ENCODE measurements around the gene SLC38A11. TPM values are rescaled to one million over a fixed set of nuclear protein-coding genes. Genes with fewer than 3 reads are reported as not detected.

Gene SLC38A11
- total RNA-seq, 1 experiment from 2014 or later, result not detected

DNA sequence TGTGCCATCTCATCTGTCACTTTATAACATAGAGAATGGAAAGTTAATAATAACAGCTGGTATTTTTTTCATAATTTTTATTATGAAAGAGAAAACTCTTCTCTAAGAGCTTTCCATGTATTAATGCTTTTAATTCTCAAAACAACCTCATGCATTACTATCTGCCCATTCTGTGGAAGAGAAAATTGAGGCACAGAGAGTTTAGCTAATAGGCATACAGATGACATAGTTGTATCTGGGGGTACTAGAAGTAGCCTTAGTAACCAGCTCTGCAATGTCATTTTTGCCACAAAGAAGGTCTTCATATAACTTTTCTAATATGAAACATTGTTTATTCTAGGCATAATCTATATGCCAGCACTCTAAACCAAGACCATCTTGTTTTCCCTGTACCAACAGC lies 77.4 kb downstream of the SLC38A11 start:
- POLR2A ChIA-PET (ENCODE audit: low non-redundant PET), result no interaction called here
- Histone ChIP-seq H3K4me3 (ENCODE audit: low read depth, low read length, poor library complexity, severe bottlenecking) (no peak overlapping the region), H3K27me3 (replicated peaks; ENCODE audit: insufficient read depth, low read depth, low read length, poor library complexity) (no peaks in the 10 kb centered on the region), H3K4me1 (ENCODE audit: insufficient read depth, low read length, poor library complexity, severe bottlenecking) (no peaks in the 10 kb centered on the region), H3K27ac (ENCODE audit: low read depth, low read length, poor library complexity, severe bottlenecking) (no peak overlapping the region), H3K9me3 (ENCODE audit: low read depth, low read length, poor library complexity, severe bottlenecking) (no peaks in the 10 kb centered on the region), H3K36me3 (ENCODE audit: insufficient read depth, low read length, poor library complexity, severe bottlenecking) (no peaks in the 10 kb centered on the region)
- no TSS peak for BruUV-seq (replicated peaks)
- DNase-seq (ENCODE audit: low spot score), result no peak
- CTCF ChIA-PET, result no interaction called here
- intact Hi-C loops (cut with micrococcal nuclease; ENCODE audit: unreplicated experiment), result no loop called here
- TF ChIP-seq EZH2 (IDR thresholded peaks at IDR 0.05; ENCODE audit: borderline replicate concordance, low read depth, low read length, poor library complexity, severe bottlenecking) (no peak), CTCF (conservative IDR thresholded peaks at IDR 0.05; ENCODE audit: low read depth, low read length) (no peak)

- no peak overlapping the region for H3K27ac ChIP-seq (ENCODE audit: low read depth, low read length, poor library complexity, severe bottlenecking)
- TF ChIP-seq EZH2 (IDR thresholded peaks at IDR 0.05; ENCODE audit: borderline replicate concordance, low read depth, low read length, poor library complexity, severe bottlenecking), result no peak
- no peak for TF ChIP-seq CTCF (conservative IDR thresholded peaks at IDR 0.05; ENCODE audit: low read depth, low read length)
- DNase-seq (ENCODE audit: low spot score), result no peak
- H3K4me3 ChIP-seq (ENCODE audit: low read depth, low read length, poor library complexity, severe bottlenecking), result no peak overlapping the region
- H3K36me3 ChIP-seq (ENCODE audit: insufficient read depth, low read length, poor library complexity, severe bottlenecking), result no peaks in the 10 kb centered on the region
- BruUV-seq (replicated peaks), result no TSS peak
- POLR2A ChIA-PET (ENCODE audit: low non-redundant PET), result no interaction called here
- no peaks in the 10 kb centered on the region for H3K4me1 ChIP-seq (ENCODE audit: insufficient read depth, low read length, poor library complexity, severe bottlenecking)
- intact Hi-C loops (cut with micrococcal nuclease; ENCODE audit: unreplicated experiment), result no loop called here
- CTCF ChIA-PET, result no interaction called here
- H3K27me3 ChIP-seq (replicated peaks; ENCODE audit: insufficient read depth, low read depth, low read length, poor library complexity), result no peaks in the 10 kb centered on the region
- H3K9me3 ChIP-seq (ENCODE audit: low read depth, low read length, poor library complexity, severe bottlenecking), result no peaks in the 10 kb centered on the region
These were observed 78.2 kb downstream of the SLC38A11 start for GRCh38 chr2:164877169-164877568.

DNA sequence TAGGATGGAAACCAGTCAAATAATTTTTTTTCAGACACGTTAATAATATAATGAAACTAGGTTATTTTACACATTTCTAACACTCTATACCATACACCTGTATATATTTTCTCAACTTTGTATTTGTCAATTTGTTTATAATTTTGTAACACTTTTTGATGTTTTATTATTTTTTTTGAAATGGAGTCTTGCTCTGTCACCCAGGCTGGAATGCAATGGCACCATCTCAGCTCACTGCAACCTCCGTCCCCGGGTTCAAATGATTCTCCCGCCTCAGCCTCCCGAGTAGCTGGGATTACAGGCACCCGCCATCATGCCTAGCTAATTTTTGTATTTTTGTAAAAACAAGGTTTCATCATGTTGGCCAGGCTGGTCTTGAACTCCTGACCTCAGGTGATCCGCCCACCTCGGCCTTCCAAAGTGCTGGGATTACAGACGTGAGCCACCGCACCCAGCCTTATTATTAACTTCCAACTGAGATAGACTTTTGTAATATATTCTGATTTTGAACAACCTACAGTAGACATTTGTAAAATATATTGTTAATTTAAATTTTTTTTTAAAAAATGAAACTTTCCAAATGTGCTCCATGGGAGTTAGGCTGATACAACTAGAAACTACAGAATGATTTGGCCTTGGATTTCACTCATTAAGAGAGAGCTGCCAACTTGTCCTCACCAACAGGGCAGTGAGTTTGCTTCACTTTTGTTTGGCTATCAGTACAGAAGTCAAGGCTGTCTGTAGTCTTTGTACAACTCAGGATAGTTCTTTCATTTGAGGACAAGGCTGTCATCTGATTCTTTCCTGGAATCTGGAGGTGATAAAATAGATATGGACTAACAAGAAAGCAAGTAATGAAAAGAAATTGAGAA lies 79.8 kb downstream of the SLC38A11 start:
- Histone ChIP-seq H3K36me3 (ENCODE audit: insufficient read depth, low read length, poor library complexity, severe bottlenecking) (no peaks in the 10 kb centered on the region), H3K27me3 (replicated peaks; ENCODE audit: insufficient read depth, low read depth, low read length, poor library complexity) (no peaks in the 10 kb centered on the region), H3K27ac (ENCODE audit: low read depth, low read length, poor library complexity, severe bottlenecking) (no peak overlapping the region), H3K9me3 (ENCODE audit: low read depth, low read length, poor library complexity, severe bottlenecking) (no peaks in the 10 kb centered on the region), H3K4me3 (ENCODE audit: low read depth, low read length, poor library complexity, severe bottlenecking) (no peak overlapping the region), H3K4me1 (ENCODE audit: insufficient read depth, low read length, poor library complexity, severe bottlenecking) (no peaks in the 10 kb centered on the region)
- DNase-seq (ENCODE audit: low spot score), result no peak
- no TSS peak for BruUV-seq (replicated peaks)
- intact Hi-C loops (cut with micrococcal nuclease; ENCODE audit: unreplicated experiment), result no loop called here
- no peak for TF ChIP-seq EZH2 (IDR thresholded peaks at IDR 0.05; ENCODE audit: borderline replicate concordance, low read depth, low read length, poor library complexity, severe bottlenecking)
- no peak for TF ChIP-seq CTCF (conservative IDR thresholded peaks at IDR 0.05; ENCODE audit: low read depth, low read length)
- POLR2A ChIA-PET (ENCODE audit: low non-redundant PET), result no interaction called here
- CTCF ChIA-PET, result no interaction called here

Data from A673 (cell line).